ENCODE data around the gene SNIP1.
"Not testable (repeated sequence)": the region's sequence is repeated elsewhere in the genome, so short reads cannot be mapped to it uniquely, and the experiment has no call there.

SNIP1 gene

GRCh38 chr1:37553927-37554808, at the start of gene SNIP1:
SNIP1 (minus strand) TSS chr1:37554293; CDS start chr1:37554229, 64 bp downstream.
- DNase-seq (ENCODE audit: low spot score) (peak; percentile 81), FAIRE-seq (peak; percentile 75)

GRCh38 chr1:37602750-37603694, 48.9 kb upstream of the SNIP1 start:
- DNase-seq (ENCODE audit: low spot score) (peak; percentile 16), FAIRE-seq (no peak)

- DNase-seq (ENCODE audit: low spot score) (no peak), FAIRE-seq (no peak)
Measured at GRCh38 chr1:37601441-37601840, 47.3 kb upstream of the SNIP1 start.

- FAIRE-seq (no peak), DNase-seq (ENCODE audit: low spot score) (no peak)
Measured at GRCh38 chr1:37599940-37600339, 45.8 kb upstream of the SNIP1 start.

GRCh38 chr1:37596182-37596667, 42.1 kb upstream of the SNIP1 start:
- DNase-seq (ENCODE audit: low spot score) (no peak), FAIRE-seq (no peak)

- peak; percentile 88 for DNase-seq (ENCODE audit: low spot score)
- FAIRE-seq, result peak; percentile 18
Measured at GRCh38 chr1:37595440-37596181, 41.5 kb upstream of the SNIP1 start, which contains the start of gene GNL2. GNL2 (minus strand) TSS chr1:37595937; CDS start chr1:37595822, 115 bp downstream.

- FAIRE-seq (no peak), DNase-seq (ENCODE audit: low spot score) (no peak)
Measured at GRCh38 chr1:37593726-37594125, 39.6 kb upstream of the SNIP1 start.

- no peak for FAIRE-seq
- DNase-seq (ENCODE audit: low spot score), result no peak
Measured at GRCh38 chr1:37588939-37589338, 34.8 kb upstream of the SNIP1 start.

- DNase-seq (ENCODE audit: low spot score); FAIRE-seq: not testable (repeated sequence)
Measured at GRCh38 chr1:37584544-37584943, 30.5 kb upstream of the SNIP1 start.

GRCh38 chr1:37575692-37576091, 21.6 kb upstream of the SNIP1 start:
- DNase-seq (ENCODE audit: low spot score), result no peak
- FAIRE-seq, result no peak

- FAIRE-seq, result no peak
- no peak for DNase-seq (ENCODE audit: low spot score)
Measured at GRCh38 chr1:37574834-37575480, 20.9 kb upstream of the SNIP1 start.

- FAIRE-seq (no peak), DNase-seq (ENCODE audit: low spot score) (no peak)
Measured at GRCh38 chr1:37570528-37571334, 16.6 kb upstream of the SNIP1 start.

GRCh38 chr1:37567023-37567422, 12.9 kb upstream of the SNIP1 start:
- no peak for FAIRE-seq

GRCh38 chr1:37564892-37565291, 10.8 kb upstream of the SNIP1 start:
- FAIRE-seq, result no peak

More at GRCh38 chr1:37567023-37567422, 12.9 kb upstream of the SNIP1 start:
- DNase-seq (ENCODE audit: low spot score), result no peak

GRCh38 chr1:37562984-37563383, 8.9 kb upstream of the SNIP1 start:
- no peak for FAIRE-seq

More at GRCh38 chr1:37564892-37565291, 10.8 kb upstream of the SNIP1 start:
- DNase-seq (ENCODE audit: low spot score), result no peak

GRCh38 chr1:37561133-37562132, 7.3 kb upstream of the SNIP1 start:
- FAIRE-seq, result no peak
- DNase-seq (ENCODE audit: low spot score), result no peak

More at GRCh38 chr1:37562984-37563383, 8.9 kb upstream of the SNIP1 start:
- DNase-seq (ENCODE audit: low spot score), result no peak

- no peak for FAIRE-seq
- DNase-seq (ENCODE audit: low spot score), result no peak
Measured at GRCh38 chr1:37560401-37561132, 6.5 kb upstream of the SNIP1 start.

Measured in RCC 7860 (cell line).